GM18507 (cell line): Measurements from ENCODE around the gene HK2.
"Not testable (repeated sequence)": the region's sequence is repeated elsewhere in the genome, so short reads cannot be mapped to it uniquely, and the experiment has no call there.

Experiments
- DNase-seq: peaks from one replicate; pipeline ENCODE4 v3.0.0; 2011; ENCODE audit warnings: low read depth; ENCODE audit not compliant: insufficient read length; ENCODE audit errors: extremely low spot score
- FAIRE-seq: peaks from 2 replicates; lab custom pipeline; 2011; peaks lifted over from hg19 to GRCh38; lab: Jason Lieb, UNC

The HK2 gene

DNA sequence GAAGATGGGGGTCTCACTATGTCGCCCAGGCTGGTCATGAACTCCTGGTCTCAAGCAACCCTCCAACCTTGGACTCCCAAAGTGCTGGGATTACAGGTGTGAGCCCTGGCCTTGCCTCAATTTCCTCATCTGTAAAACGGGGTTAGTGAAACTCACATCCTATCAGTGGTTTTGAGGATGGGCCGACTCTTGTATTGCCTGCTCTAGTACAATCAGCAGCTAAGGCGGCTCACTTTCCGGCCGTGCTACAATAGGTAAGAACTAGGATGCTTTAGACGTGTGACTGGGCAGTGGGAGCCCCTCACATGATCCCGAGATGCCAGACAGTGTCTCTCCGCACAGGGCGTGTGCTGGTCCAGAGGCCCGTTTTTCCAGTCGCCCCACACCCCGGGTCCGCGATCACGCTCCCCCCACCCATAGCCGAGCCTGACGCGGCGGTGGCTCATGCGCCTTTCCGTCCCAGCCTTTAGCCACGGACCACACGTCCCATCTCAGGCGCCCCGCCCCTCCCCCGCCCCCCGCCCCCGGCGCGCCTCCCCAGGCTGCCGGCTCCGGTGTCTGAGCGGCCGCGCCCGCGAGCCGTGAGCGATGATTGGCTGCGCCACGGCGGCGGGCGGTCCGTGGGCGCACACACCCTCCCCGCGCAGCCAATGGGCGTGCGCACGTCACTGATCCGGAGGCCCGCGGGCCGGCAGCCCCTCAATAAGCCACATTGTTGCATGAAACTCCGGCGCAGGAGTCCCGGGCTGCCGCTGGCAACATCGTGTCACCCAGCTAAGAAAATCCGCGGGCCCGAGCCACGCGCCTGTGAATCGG lies at the start of gene HK2:
HK2 (plus strand) TSS at position 710 of the 816 bp plus-strand sequence. CDS start 454 bp downstream, outside the sequence.
- FAIRE-seq (peak; percentile 72), DNase-seq (peak; percentile 97)

DNA sequence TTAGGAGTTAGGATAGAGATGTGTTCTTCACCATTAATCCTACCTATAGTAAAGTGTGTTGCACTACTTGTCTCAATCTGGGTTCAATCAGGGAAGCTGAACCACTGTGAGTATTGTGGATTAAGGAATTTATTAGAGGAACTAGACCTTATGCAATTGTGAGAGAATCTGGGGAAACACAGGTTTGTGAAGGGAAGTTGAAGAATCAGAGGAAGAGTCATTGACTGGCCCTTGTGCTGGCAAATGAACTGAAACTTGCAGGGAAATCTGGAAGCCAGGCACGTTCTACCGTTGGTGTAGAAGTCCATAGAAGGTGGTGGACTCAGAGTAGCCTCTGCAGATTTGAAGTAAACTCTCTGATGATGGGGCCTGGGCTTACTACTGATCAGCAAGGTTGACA lies 44.7 kb upstream of the HK2 start:
- no peak for FAIRE-seq
- DNase-seq: no peak

- no peak for DNase-seq
- FAIRE-seq: no peak
Measured at GRCh38 chr2:74792282-74792681, 41.6 kb upstream of the HK2 start.

DNA sequence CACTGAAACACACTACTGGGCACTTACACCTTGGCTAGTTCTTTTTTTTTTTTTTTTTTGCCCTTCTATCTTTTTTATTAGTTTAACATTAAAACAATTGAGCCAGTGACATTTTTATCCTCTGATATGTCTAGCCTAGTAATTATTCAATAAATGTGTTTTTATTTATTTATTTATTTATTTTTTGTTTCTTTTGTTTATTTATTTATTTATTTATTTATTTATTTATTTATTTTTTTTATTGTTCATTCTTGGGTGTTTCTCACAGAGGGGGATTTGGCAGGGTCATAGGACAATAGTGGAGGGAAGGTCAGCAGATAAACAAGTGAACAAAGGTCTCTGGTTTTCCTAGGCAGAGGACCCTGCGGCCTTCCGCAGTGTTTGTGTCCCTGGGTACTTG lies 39.0 kb upstream of the HK2 start:
- DNase-seq, FAIRE-seq: not testable (repeated sequence)

DNA sequence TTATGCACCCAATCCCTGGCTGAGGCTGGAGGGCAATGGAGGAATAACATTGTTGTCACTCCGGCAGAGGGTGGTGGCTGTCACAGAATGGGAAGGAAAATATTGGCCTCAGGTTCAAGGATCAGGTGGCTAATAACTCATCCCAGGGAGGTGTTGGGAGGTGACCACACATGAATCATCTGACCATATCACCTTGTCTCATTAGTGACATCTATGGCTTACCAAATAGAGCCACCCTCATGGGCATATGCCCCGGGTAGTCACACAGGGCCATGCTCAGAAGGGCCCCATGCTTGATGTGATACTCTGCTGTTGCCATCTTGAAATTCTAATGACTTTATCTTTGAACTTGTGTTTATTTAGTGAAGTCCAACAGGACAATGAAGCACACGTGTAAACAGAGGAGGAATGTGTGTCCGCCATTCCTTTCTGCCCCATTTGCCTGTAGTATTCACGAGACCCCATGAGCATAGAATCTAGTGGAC lies 27.5 kb upstream of the HK2 start:
- FAIRE-seq: no peak

DNA sequence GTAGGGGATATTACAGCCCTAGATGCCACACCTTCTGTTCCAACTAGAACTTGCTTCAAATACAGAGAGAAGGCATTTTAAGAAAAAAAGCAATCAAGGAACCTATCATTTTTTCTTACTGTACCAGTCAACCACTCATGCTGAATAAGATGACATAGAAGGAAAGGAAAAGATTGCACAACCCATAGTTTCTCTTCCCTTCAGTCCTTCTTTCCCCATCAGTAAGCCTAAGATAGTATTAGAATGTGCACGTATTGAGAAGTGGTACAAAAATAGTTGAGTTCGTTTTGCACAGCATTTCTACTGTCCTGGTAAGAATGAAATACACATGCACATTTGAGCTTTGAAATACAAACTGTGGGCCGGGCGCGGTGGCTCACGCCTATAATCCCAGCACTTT lies 27.0 kb upstream of the HK2 start:
- no peak for FAIRE-seq
- no peak for DNase-seq

More for the DNA sequence above, 27.5 kb upstream of the HK2 start:
- DNase-seq: no peak

DNA sequence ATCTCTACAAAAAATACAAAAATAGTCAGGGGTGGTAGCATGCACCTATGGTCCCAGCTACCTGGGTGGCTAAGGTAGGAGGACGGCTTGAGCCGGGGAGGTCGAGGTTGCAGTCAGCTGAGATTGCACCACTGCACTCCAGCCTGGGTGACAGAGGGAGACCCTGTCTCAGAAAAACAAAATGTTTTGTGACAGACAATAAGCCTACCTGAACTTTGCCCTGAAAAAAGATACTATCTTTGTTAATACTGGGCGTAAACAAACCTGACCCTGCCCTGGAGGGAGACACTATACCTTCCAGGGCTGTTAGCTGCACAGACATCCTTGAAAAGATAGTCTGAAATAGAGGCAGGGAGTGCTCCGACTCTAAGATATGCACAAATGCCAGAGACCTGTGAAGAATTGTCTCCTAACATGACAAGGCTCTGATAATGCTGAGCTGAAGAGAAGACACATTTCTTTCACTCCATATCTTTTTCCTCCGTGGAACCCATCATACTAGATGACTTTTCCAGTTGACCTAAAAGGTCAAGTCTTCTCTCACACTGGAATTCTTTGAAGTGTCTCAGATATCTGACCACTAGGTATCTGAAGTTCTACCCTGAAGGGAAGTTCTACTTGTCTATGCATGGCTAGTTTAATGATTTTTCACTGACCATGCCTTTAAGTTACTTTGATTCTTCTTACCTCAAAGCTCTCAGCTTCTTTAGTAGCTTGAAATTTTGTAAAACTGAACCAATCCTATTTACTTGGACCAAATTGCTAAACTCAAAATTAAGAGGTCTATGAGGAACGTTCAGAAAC lies 20.9 kb upstream of the HK2 start:
- DNase-seq (no peak), FAIRE-seq (no peak)

DNA sequence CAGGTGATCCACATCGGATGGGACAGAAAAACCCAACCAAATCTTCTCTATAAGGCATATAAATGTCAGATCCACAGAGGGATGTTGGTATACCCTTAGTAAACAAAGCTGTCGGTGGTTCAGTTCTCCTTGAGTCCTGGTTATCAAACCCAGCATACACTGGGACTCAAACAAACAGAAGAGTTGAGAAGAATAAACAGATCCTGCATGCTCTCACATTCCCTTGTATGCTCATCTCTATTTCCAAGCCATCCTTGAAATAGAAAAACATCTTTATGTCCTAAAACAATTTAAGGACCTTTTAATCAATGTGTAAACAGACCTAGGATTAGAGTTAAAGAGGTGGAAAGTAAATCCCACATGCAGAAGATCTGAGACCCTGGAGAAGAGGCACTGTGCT lies 19.8 kb upstream of the HK2 start:
- FAIRE-seq (no peak), DNase-seq (no peak)

- DNase-seq (no peak), FAIRE-seq (no peak)
Measured at GRCh38 chr2:74815941-74816340, 18.0 kb upstream of the HK2 start.

- DNase-seq: no peak
- no peak for FAIRE-seq
Measured at GRCh38 chr2:74816540-74817303, 17.2 kb upstream of the HK2 start.

- FAIRE-seq (no peak), DNase-seq (no peak)
Measured at GRCh38 chr2:74817304-74817675, 16.6 kb upstream of the HK2 start.

DNA sequence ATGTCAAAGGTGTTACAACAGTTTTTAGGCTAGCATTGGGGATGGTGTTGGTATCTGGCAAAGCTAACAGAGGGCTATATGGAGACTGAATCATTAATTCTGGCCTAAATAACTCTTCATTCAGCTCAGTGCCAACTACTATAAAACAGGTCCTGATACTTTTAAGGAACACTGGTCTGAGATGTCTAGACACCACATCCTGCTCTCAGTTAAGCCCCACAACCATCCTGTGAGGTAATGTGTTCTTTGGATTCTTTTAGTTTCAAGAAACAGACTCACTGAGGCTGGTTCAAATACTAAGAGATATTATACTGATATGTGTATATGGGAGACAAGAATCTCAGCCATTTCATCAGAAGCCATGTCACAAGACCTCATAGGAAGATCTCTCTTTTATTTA lies 14.2 kb upstream of the HK2 start:
- peak; percentile 59 for FAIRE-seq
- no peak for DNase-seq

- DNase-seq (no peak), FAIRE-seq (no peak)
Measured at GRCh38 chr2:74821177-74822126, 12.5 kb upstream of the HK2 start.

GRCh38 chr2:74822771-74823566 lies 11.0 kb upstream of the HK2 start:
- FAIRE-seq (no peak), DNase-seq (no peak)

DNA sequence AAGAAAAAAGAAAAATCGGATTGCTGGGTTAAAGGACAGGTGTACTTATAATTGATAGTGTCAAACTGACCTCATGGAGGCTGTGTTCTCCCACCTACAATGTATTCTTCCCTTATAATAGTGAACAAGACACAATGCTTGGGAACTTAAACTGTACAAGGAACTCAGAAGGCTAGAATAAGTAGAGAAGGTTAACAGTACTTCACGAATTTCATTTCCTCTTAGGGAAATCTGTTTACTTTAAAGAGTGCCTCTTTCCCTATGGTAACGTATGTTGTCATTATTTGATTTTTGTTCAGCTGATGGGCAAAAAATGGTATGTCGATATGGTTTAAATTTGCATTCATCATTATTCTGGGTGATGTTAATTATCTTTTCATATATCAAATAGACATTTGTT lies 9.2 kb upstream of the HK2 start:
- no peak for FAIRE-seq
- no peak for DNase-seq

DNA sequence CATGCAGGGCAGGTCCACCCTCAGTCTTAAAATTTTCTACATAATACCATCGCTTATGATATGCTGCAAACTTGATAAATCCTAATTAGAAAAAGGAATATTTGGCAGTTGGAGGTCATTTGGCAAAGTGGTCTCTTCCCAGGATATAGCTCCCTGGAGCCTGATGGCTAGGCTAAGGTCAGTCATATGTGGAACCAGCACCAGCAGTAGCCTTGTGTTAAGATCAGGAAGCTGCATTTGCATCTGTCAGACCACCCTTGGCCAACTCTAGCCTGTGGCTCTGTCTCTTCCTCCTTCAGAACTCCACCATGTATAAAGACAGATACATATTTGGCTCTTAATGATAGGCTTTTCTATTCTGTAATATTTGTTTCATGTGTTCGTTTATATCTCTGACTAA lies 5.4 kb upstream of the HK2 start:
- no peak for DNase-seq
- FAIRE-seq: no peak

DNA sequence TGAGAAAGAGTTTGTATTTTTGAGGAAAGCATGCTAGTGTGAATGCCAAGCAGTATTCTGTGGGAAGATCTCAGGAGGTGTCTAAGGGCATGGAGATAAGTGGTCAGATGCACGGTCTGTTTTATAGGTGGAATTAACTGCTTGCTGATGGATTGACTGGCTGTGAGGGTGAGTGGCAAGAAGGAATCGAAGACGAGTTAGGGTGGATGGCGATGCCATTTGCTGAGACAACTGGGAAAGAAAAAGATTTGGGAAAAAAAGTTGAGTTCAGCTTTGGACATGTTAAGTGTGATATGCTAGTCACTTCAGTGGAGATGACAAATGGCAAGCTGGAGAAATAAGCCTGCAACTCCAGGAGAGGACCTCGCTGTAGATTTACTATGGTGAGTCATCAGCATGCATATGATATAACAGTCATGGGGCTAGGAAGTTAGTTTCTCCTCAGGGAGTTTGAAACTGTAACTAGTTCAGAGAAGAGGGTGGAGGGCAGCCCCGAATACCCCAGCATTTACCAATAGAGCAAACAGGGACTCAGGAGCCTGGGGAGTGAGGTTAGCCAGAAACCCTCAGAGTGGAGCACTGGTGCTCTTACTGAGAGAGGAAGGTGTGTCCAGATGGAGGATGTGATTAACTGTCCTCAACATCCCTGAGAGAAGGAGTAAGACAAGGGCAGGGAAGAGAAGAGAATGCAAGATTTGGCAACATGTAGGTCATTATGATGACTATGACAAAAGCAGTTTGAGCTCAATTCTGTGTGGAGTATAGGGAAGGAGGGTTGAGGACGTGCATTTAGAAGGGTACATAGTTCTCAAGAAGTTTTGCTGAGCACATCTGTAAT lies 2.0 kb upstream of the HK2 start:
- no peak for DNase-seq
- no peak for FAIRE-seq
